H1 (cell line): ENCODE data around the gene YIPF1. TPM values are rescaled to one million over a fixed set of nuclear protein-coding genes. Genes with fewer than 3 reads are reported as not detected.

Source experiments
- CTCF ChIA-PET: fragments of 300-600 bp; sonication (Branson Sonifier 250); formaldehyde crosslinking; loops from one replicate; lab custom pipeline; 2021; ENCODE audit not compliant: partially characterized antibody; lab: Charles Lee
- POLR2A ChIA-PET: fragments of 300-600 bp; sonication (Branson Sonifier 250); formaldehyde crosslinking; loops from one replicate; lab custom pipeline; 2021; ENCODE audit warnings: inconsistent platforms; ENCODE audit not compliant: partially characterized antibody; lab: Charles Lee
- DNase-seq, 2 experiments: peaks; one replicate each; pipeline versions ENCODE4 v3.0.0 to v3.0.0-alpha.2; 2010 to 2022; ENCODE audit warnings: low spot score in 2 of 2, low read depth in 1 of 2, mixed read lengths in 1 of 2
- FAIRE-seq: peaks from 2 replicates; lab custom pipeline; 2011; peaks lifted over from hg19 to GRCh38; lab: Jason Lieb, UNC
- H2AFZ ChIP-seq: 2 replicates; pipeline ENCODE4 v1.8.1; 2012; ENCODE audit warnings: low read length, inconsistent platforms
- H2AK5ac ChIP-seq: 2 replicates; pipeline ENCODE4 v1.6.1; 2013; ENCODE audit warnings: low read depth, low read length
- H2BK120ac ChIP-seq: replicated peaks from 2 replicates; pipeline ENCODE3; 2013; ENCODE audit warnings: low read depth, low read length, inconsistent platforms
- H2BK12ac ChIP-seq: 2 replicates; pipeline ENCODE4 v1.6.1; 2013; ENCODE audit warnings: low read depth, low read length
- H2BK15ac ChIP-seq: 2 replicates; pipeline ENCODE4 v1.6.1; 2013; ENCODE audit warnings: low read length
- H2BK20ac ChIP-seq: 2 replicates; pipeline ENCODE4 v1.6.1; 2013; ENCODE audit warnings: low read length
- H2BK5ac ChIP-seq: 2 replicates; pipeline ENCODE4 v1.6.1; 2013; ENCODE audit warnings: low read depth, low read length
- H3K14ac ChIP-seq: 2 replicates; pipeline ENCODE4 v1.6.1; 2013; ENCODE audit warnings: inconsistent platforms; ENCODE audit not compliant: insufficient read length
- H3K18ac ChIP-seq: 2 replicates; pipeline ENCODE4 v1.6.1; 2013; ENCODE audit warnings: low read length; ENCODE audit errors: extremely low read depth
- H3K23ac ChIP-seq: 2 replicates; pipeline ENCODE4 v1.6.1; 2013; ENCODE audit warnings: inconsistent platforms; ENCODE audit not compliant: insufficient read length
- H3K23me2 ChIP-seq: 2 replicates; pipeline ENCODE4 v1.6.1; 2013; ENCODE audit warnings: low read depth, low read length
- H3K27ac ChIP-seq: 2 replicates; pipeline ENCODE4 v1.6.1; 2011; ENCODE audit warnings: low read depth, low read length, inconsistent platforms
- H3K27me3 ChIP-seq, 4 experiments: replicated peaks in 1 of 4; 1 replicate in 1 of 4; 2 replicates in 3 of 4; pipeline versions ENCODE4 v1.6.1 to v1.8.1; 2011 to 2013; ENCODE audit warnings: low read length in 3 of 4, mild to moderate bottlenecking in 3 of 4, inconsistent platforms in 2 of 4, mixed read lengths in 2 of 4, moderate library complexity in 1 of 4; ENCODE audit not compliant: control insufficient read depth in 3 of 4, insufficient read depth in 3 of 4; ENCODE audit errors: extremely low read depth in 1 of 4
- H3K36me3 ChIP-seq, 4 experiments: 2 replicates each; pipeline versions ENCODE4 v1.6.1 to v1.8.1; 2011 to 2013; ENCODE audit warnings: mild to moderate bottlenecking in 4 of 4, low read length in 3 of 4, moderate library complexity in 2 of 4, control low read depth in 1 of 4, inconsistent platforms in 1 of 4; ENCODE audit not compliant: insufficient read depth in 4 of 4, control insufficient read depth in 2 of 4
- H3K4ac ChIP-seq: replicated peaks from 2 replicates; pipeline ENCODE3; 2013; ENCODE audit warnings: low read length, low read depth, mixed read lengths, inconsistent platforms; ENCODE audit not compliant: insufficient read length
- H3K4me1 ChIP-seq, 4 experiments: replicated peaks in 1 of 4; 1 replicate in 1 of 4; 2 replicates in 3 of 4; pipeline versions ENCODE4 v1.6.1 to v1.8.1; 2011 to 2013; ENCODE audit warnings: low read length in 3 of 4, inconsistent platforms in 2 of 4, mixed read lengths in 1 of 4; ENCODE audit not compliant: insufficient read depth in 4 of 4, control insufficient read depth in 3 of 4
- H3K4me2 ChIP-seq, 2 experiments: 2 replicates each; pipeline versions ENCODE4 v1.6.1 to v1.8.1; 2011 to 2013; ENCODE audit warnings: low read depth in 2 of 2, low read length in 2 of 2, control low read depth in 1 of 2, inconsistent platforms in 1 of 2, mild to moderate bottlenecking in 1 of 2; ENCODE audit not compliant: insufficient read depth in 1 of 2
- H3K4me3 ChIP-seq, 4 experiments: fragments of 200-600, 300-600 bp in 1 of 4; sonication (generic), shearing (Covaris generic), sonication (Bioruptor Twin) in 1 of 4; 2 replicates each; pipeline versions ENCODE4 v1.5.1 to v1.8.1; 2011 to 2016; ENCODE audit warnings: low read length in 4 of 4, low read depth in 3 of 4, control low read depth in 2 of 4, inconsistent platforms in 2 of 4, mild to moderate bottlenecking in 2 of 4, mixed read lengths in 1 of 4, moderate library complexity in 1 of 4; ENCODE audit not compliant: insufficient read depth in 2 of 4; ENCODE audit errors: extremely low read depth in 1 of 4
- H3K56ac ChIP-seq: replicated peaks from 2 replicates; pipeline ENCODE3; 2013; ENCODE audit warnings: low read depth, mild to moderate bottlenecking, mixed read lengths, low read length, inconsistent platforms; ENCODE audit not compliant: insufficient read length
- H3K79me1 ChIP-seq: 2 replicates; pipeline ENCODE4 v1.6.1; 2013; ENCODE audit warnings: low read depth, low read length, control low read depth
- H3K79me2 ChIP-seq, 2 experiments: 2 replicates each; pipeline versions ENCODE4 v1.6.1 to v1.8.1; 2012 to 2013; ENCODE audit warnings: low read length in 2 of 2, mild to moderate bottlenecking in 2 of 2, inconsistent platforms in 1 of 2; ENCODE audit not compliant: insufficient read depth in 2 of 2, control insufficient read depth in 1 of 2
- H3K9ac ChIP-seq, 4 experiments: replicated peaks in 1 of 4; 1 replicate in 1 of 4; 2 replicates in 3 of 4; pipeline versions ENCODE4 v1.6.1 to v1.8.1; 2011 to 2013; ENCODE audit warnings: low read depth in 3 of 4, low read length in 3 of 4, control low read depth in 2 of 4, mild to moderate bottlenecking in 2 of 4, moderate library complexity in 2 of 4, inconsistent platforms in 1 of 4; ENCODE audit errors: extremely low read depth in 1 of 4
- H3K9me3 ChIP-seq, 2 experiments: 2 replicates each; pipeline versions ENCODE4 v1.6.1 to v1.8.1; 2012 to 2013; ENCODE audit warnings: mild to moderate bottlenecking in 2 of 2, moderate library complexity in 2 of 2, control low read depth in 1 of 2, inconsistent platforms in 1 of 2, low read depth in 1 of 2, low read length in 1 of 2, mixed read lengths in 1 of 2; ENCODE audit not compliant: insufficient read depth in 2 of 2
- H4K20me1 ChIP-seq, 2 experiments: replicated peaks in 1 of 2; 2 replicates each; pipeline versions ENCODE3 to v1.8.1; 2011 to 2013; ENCODE audit warnings: inconsistent platforms in 2 of 2, low read length in 2 of 2, mild to moderate bottlenecking in 1 of 2; ENCODE audit not compliant: insufficient read depth in 2 of 2, control insufficient read depth in 1 of 2
- H4K5ac ChIP-seq: 2 replicates; pipeline ENCODE4 v1.6.1; 2013; ENCODE audit warnings: low read length, low read depth, mixed read lengths, inconsistent platforms; ENCODE audit not compliant: insufficient read length
- H4K8ac ChIP-seq: 2 replicates; pipeline ENCODE4 v1.8.0; 2013; ENCODE audit warnings: mild to moderate bottlenecking, moderate library complexity, low read length, inconsistent platforms; ENCODE audit not compliant: insufficient read depth; ENCODE audit errors: extremely low read depth
- H4K91ac ChIP-seq: replicated peaks from 2 replicates; pipeline ENCODE3; 2013; ENCODE audit warnings: low read length, mixed read lengths, inconsistent platforms; ENCODE audit not compliant: insufficient read length
- CTBP2 ChIP-seq: IDR thresholded peaks from 2 replicates; pipeline ENCODE4 v1.7.0; 2011; ENCODE audit warnings: borderline replicate concordance, mild to moderate bottlenecking, moderate library complexity, mixed read lengths, low read length; ENCODE audit not compliant: insufficient read depth, insufficient read length
- GABPA ChIP-seq: IDR thresholded peaks from 2 replicates; pipeline ENCODE4 v1.6.1; 2011; ENCODE audit warnings: mild to moderate bottlenecking, low read length, moderate library complexity, borderline replicate concordance; ENCODE audit not compliant: insufficient read depth
- JUND ChIP-seq: IDR thresholded peaks from 2 replicates; pipeline ENCODE4 v1.6.1; 2011; ENCODE audit warnings: mild to moderate bottlenecking, improper control_type of control experiment, low read length
- KDM1A ChIP-seq: fragments of 200-600, 300-600 bp; sonication (generic); IDR thresholded peaks from 2 replicates; pipeline ENCODE4 v1.7.1; 2016; ENCODE audit warnings: mild to moderate bottlenecking, low read length, borderline replicate concordance
- KDM4A ChIP-seq: IDR thresholded peaks from one replicate; pipeline ENCODE4 v1.7.1; 2012; ENCODE audit warnings: low read depth, mild to moderate bottlenecking, moderate library complexity, low read length, inconsistent platforms; ENCODE audit not compliant: severe bottlenecking
- KDM5A ChIP-seq: fragments of 200-600 bp; IDR thresholded peaks from 2 replicates; pipeline ENCODE4 v1.7.1; 2012; ENCODE audit warnings: mild to moderate bottlenecking, low read length, inconsistent platforms, mixed read lengths
- POLR2AphosphoS5 ChIP-seq: IDR thresholded peaks from 2 replicates; pipeline ENCODE4 v1.6.1; 2011; ENCODE audit warnings: low read depth, low read length
- RNF2 ChIP-seq: fragments of 200-900, 300-1000 bp; sonication (generic); IDR thresholded peaks from 2 replicates; pipeline ENCODE4 v1.7.1; 2016; ENCODE audit warnings: borderline replicate concordance, low read depth, mild to moderate bottlenecking, antibody characterized with exemption, low read length; ENCODE audit not compliant: poor library complexity, severe bottlenecking; ENCODE audit errors: missing control alignments
- SAP30 ChIP-seq: fragments of 300-600 bp; sonication (generic); IDR thresholded peaks from 2 replicates; pipeline ENCODE4 v1.7.1; 2012; ENCODE audit warnings: low read length, moderate library complexity, mild to moderate bottlenecking, inconsistent platforms; ENCODE audit not compliant: insufficient read depth, insufficient replicate concordance
- SIN3A ChIP-seq, 2 experiments: IDR thresholded peaks in 1 of 2; conservative IDR thresholded peaks in 1 of 2; 2 replicates each; pipeline ENCODE4 v1.6.1; 2011 to 2012; ENCODE audit warnings: low read length in 2 of 2, improper control_type of control experiment in 1 of 2, low read depth in 1 of 2, mild to moderate bottlenecking in 1 of 2
- SP1 ChIP-seq: IDR thresholded peaks from 2 replicates; pipeline ENCODE4 v1.6.1; 2011; ENCODE audit warnings: low read depth, low read length
- SRF ChIP-seq: IDR thresholded peaks from 2 replicates; pipeline ENCODE4 v1.6.1; 2011; ENCODE audit warnings: mild to moderate bottlenecking, low read depth, low read length, moderate library complexity
- YY1 ChIP-seq: IDR thresholded peaks from 2 replicates; pipeline ENCODE4 v1.6.1; 2011; ENCODE audit warnings: low read depth, mild to moderate bottlenecking, low read length
- WGBS, 2 experiments: shearing (Covaris generic) in 1 of 2; methylation state at CpG; one replicate each; pipeline versions ENCODE4 v1.1.6 to v1.1.7; 2013 to 2015; ENCODE audit warnings: low lambda C conversion rate in 2 of 2, mixed read lengths in 2 of 2, inconsistent platforms in 1 of 2, low coverage in 1 of 2, missing lambda C conversion rate in 1 of 2; ENCODE audit not compliant: insufficient replicate concordance in 2 of 2, insufficient coverage in 1 of 2, insufficient read length in 1 of 2; ENCODE audit errors: extremely low coverage in 1 of 2, missing lambda C conversion rate in 1 of 2; 5-methylcytosine and 5-hydroxymethylcytosine counted together
- polyA plus RNA-seq, 7 experiments: library from polyadenylated mRNA; depleted of rRNA in 3 of 7; stranded (reverse) in 5 of 7; unstranded in 2 of 7; fragments of >200 nt in 5 of 7; fragments of 200-250 nt in 2 of 7; gene quantifications; 1 replicate in 5 of 7; 2 replicates in 1 of 7; 4 replicates in 1 of 7; pipeline versions ENCODE4 v1.2.1 to v1.2.3, GENCODE V29; 2011 to 2013; ENCODE audit warnings: missing spikeins in 2 of 7, mixed read lengths in 2 of 7
- total RNA-seq: library from RNA; stranded (reverse); fragmentation: NEBNext Ultra II Directional; extraction: Animal tissue kit (Norgen Biotek cat#: 25700); gene quantifications from 2 replicates; pipeline ENCODE4 v1.2.1, GENCODE V29; 2021

Gene YIPF1
- total and polyA plus RNA-seq, 2 of the 8 experiments (the other 6 are each of a cell fraction or from before 2014, with no cell fraction given): 31.8 to 53.7 TPM

DNA sequence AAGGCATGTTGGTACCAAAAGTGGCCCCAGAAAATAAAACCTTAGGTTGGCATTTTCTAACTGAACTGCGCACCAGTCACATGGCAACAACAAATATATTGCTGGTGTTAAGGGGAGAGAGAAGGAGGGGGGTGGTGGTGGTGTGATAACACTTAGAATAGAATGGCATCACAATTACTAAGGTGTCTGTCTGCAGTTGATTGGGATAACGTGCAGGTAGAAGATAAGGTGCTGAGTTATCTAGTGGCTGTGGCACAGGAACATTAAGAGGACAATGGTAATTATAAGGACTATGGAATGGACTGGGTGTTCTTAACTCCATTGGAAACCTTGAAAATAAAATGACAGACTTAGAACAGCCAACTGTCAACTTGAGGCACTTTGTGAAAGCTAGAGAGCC is 1.4 kb upstream of the YIPF1 start:
- H3K36me3 ChIP-seq: peaks cover 0 to 4% (median 1%) of the 10 kb centered on the region in 4 experiments; a peak in 3 of 8 replicates
- no peak overlapping the region for H3K14ac ChIP-seq
- H2BK15ac ChIP-seq: no peak overlapping the region
- no peak overlapping the region for H3K4me3 ChIP-seq
- H3K23me2 ChIP-seq: peaks cover 1% of the 10 kb centered on the region; the same call in 1 of the 2 replicates
- no peaks in the 10 kb centered on the region for H3K79me1 ChIP-seq
- no peak overlapping the region for H2BK5ac ChIP-seq
- H3K23ac ChIP-seq: no peak overlapping the region
- no peak overlapping the region for H2BK20ac ChIP-seq
- no peak overlapping the region for H4K5ac ChIP-seq
- no peaks in the 10 kb centered on the region for H3K79me2 ChIP-seq
- no peak overlapping the region for H3K9ac ChIP-seq
- CTCF ChIA-PET: interaction anchor here (1.4 to 2.6 kb wide), 4 partner anchors 19 to 68 kb away, joined by 3 to 9 read pairs (median 4); no protein-coding TSS in a partner anchor
- no peak overlapping the region for H3K4ac ChIP-seq
- no peak overlapping the region for H4K8ac ChIP-seq
- H2AFZ ChIP-seq: no peak overlapping the region
- POLR2A ChIA-PET: no interaction called here
- no peaks in the 10 kb centered on the region for H4K20me1 ChIP-seq
- H4K91ac ChIP-seq: no peak overlapping the region
- H3K56ac ChIP-seq: no peak overlapping the region
- no peak overlapping the region for H2BK12ac ChIP-seq
- H3K9me3 ChIP-seq: no peaks in the 10 kb centered on the region
- FAIRE-seq: no peak
- WGBS, 2 experiments: 81% methylated on average over 2 of the region's 2 CpGs; no CpG with 5 or more reads in 1 of the 2 experiments
- no peak overlapping the region for H3K27ac ChIP-seq
- H3K4me1 ChIP-seq: peaks cover 0 to 7% (median 2%) of the 10 kb centered on the region in 4 experiments; a peak in 3 of 7 replicates
- no peaks in the 10 kb centered on the region; a peak in 1 of 7 replicates for H3K27me3 ChIP-seq
- no peak overlapping the region for H2BK120ac ChIP-seq
- DNase-seq: no peak
- no peak overlapping the region for H2AK5ac ChIP-seq
- no peak overlapping the region for H3K18ac ChIP-seq
- no peak overlapping the region; a peak in 1 of 4 replicates for H3K4me2 ChIP-seq
- TF ChIP-seq POLR2AphosphoS5: no peak
- TF ChIP-seq JUND: no peak
- no peak for TF ChIP-seq SAP30
- TF ChIP-seq SP1: no peak
- TF ChIP-seq SIN3A (conservative IDR thresholded peaks at IDR 0.05 in 1 of 2, IDR thresholded peaks at IDR 0.05 in 1 of 2; ENCODE audit: low read depth in 1 of 2, low read length in 2 of 2): no peak
- no peak for TF ChIP-seq YY1
- TF ChIP-seq KDM4A: no peak
- TF ChIP-seq KDM1A: no peak
- no peak for TF ChIP-seq RNF2
- no peak for TF ChIP-seq KDM5A
- TF ChIP-seq CTBP2: no peak
- TF ChIP-seq GABPA: no peak
- TF ChIP-seq SRF: no peak
